Measurements from ENCODE around the gene NBR1.
A peak's percentile ranks its signal among the peaks of the same experiment; 100 is the strongest.

The NBR1 gene

GRCh38 chr17:43171586-43172487, 823 bp downstream of the NBR1 start:
- Histone ChIP-seq H3F3A (ENCODE audit: insufficient read depth) (peaks cover 15% of the 10 kb centered on the region; the same call in 1 of the 2 replicates), H3K79me2 (ENCODE audit: insufficient read depth, low read length) (peaks cover 16% of the 10 kb centered on the region), H3K27ac (ENCODE audit: low read depth, low read length) (peak overlapping the region; percentile 83)

DNA sequence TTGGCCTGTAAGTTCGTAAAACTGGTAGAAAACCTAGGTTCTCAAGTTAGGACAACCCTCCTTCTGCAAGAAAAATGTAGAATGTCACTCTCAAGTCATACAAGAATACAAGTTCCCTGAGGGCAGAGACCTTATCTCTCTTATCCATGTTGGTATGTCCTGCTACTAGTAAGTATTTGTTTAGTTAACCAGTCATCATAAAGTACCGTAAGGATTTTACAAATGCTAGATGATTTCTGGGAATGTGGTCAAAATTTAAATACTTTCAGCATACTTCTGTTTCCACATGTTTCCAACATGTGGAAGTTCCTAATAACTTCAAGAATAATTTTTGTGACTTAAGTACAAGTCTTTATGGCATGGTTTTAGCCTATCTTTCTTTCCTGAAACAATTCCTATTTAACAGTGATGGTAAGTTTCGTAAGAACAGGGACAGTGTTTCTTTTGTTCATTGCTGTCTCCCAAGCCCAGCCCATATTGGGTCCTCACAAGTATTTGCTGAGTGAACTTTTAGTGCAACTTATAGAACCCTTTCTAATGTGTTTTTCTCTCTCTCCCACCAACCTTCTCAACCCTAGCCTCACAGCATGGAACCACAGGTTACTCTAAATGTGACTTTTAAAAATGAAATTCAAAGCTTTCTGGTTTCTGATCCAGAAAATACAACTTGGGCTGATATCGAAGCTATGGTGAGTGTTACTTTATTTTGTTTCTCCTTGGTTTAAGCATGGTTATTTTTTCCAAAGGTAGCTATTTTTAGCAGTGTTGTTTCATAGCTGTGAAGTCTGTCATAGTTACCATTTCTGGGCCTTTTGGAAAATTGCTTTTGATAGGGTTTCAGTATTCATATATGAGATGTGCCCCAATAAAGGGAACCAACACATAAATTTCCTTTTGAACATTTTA, 4.5 kb downstream of the NBR1 start:
- no peak overlapping the region for H3K4me3 ChIP-seq (ENCODE audit: insufficient read depth, low read length, poor library complexity, severe bottlenecking)
- peaks cover 3% of the 10 kb centered on the region; the same call in 1 of the 2 replicates for H3K36me3 ChIP-seq (ENCODE audit: low read length)
- no peaks in the 10 kb centered on the region for H3K9me2 ChIP-seq (replicated peaks; ENCODE audit: insufficient read depth, low read length)
- H3K9me3 ChIP-seq (ENCODE audit: insufficient read depth, low read length) = no peaks in the 10 kb centered on the region
- no peaks in the 10 kb centered on the region for H4K20me1 ChIP-seq (ENCODE audit: low read depth, low read length)
- H3K27me3 ChIP-seq (ENCODE audit: low read length) = no peaks in the 10 kb centered on the region
- no peak overlapping the region for H3K27ac ChIP-seq (ENCODE audit: low read depth, low read length)
- H3F3A ChIP-seq (ENCODE audit: insufficient read depth) = peaks cover 13% of the 10 kb centered on the region; the same call in 1 of the 2 replicates
- 0 out of 2 replicates have a peak, but pooled peaks cover 4% of the 10 kb centered on the region for H3K79me2 ChIP-seq (ENCODE audit: insufficient read depth, low read length)
- H2AFZ ChIP-seq (ENCODE audit: low read depth, low read length, severe bottlenecking) = no peak overlapping the region
- H3K4me2 ChIP-seq (ENCODE audit: low read depth, low read length, poor library complexity, severe bottlenecking) = no peak overlapping the region
- no peak overlapping the region for H3K9ac ChIP-seq (ENCODE audit: low read length)
- no peak for TF ChIP-seq EZH2phosphoT487 (conservative IDR thresholded peaks at IDR 0.05; ENCODE audit: low read length)
- TF ChIP-seq, protein P1, sequence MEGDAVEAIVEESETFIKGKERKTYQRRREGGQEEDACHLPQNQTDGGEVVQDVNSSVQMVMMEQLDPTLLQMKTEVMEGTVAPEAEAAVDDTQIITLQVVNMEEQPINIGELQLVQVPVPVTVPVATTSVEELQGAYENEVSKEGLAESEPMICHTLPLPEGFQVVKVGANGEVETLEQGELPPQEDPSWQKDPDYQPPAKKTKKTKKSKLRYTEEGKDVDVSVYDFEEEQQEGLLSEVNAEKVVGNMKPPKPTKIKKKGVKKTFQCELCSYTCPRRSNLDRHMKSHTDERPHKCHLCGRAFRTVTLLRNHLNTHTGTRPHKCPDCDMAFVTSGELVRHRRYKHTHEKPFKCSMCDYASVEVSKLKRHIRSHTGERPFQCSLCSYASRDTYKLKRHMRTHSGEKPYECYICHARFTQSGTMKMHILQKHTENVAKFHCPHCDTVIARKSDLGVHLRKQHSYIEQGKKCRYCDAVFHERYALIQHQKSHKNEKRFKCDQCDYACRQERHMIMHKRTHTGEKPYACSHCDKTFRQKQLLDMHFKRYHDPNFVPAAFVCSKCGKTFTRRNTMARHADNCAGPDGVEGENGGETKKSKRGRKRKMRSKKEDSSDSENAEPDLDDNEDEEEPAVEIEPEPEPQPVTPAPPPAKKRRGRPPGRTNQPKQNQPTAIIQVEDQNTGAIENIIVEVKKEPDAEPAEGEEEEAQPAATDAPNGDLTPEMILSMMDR (IDR thresholded peaks at IDR 0.05; ENCODE audit: insufficient read depth, low read length, poor library complexity, severe bottlenecking) = no peak

More at GRCh38 chr17:43171586-43172487, 823 bp downstream of the NBR1 start:
- H3K4me3 ChIP-seq (ENCODE audit: insufficient read depth, low read length, poor library complexity, severe bottlenecking) = peak overlapping the region; percentile 87
- TF ChIP-seq, protein P1 (IDR thresholded peaks at IDR 0.05; ENCODE audit: insufficient read depth, low read length, poor library complexity, severe bottlenecking) = no peak
- TF ChIP-seq EZH2phosphoT487 (conservative IDR thresholded peaks at IDR 0.05; ENCODE audit: low read length) = no peak
- no peaks in the 10 kb centered on the region for H4K20me1 ChIP-seq (ENCODE audit: low read depth, low read length)
- H3K4me2 ChIP-seq (ENCODE audit: low read depth, low read length, poor library complexity, severe bottlenecking) = peak overlapping the region; percentile 71
- H3K9me2 ChIP-seq (replicated peaks; ENCODE audit: insufficient read depth, low read length) = no peaks in the 10 kb centered on the region
- H3K36me3 ChIP-seq (ENCODE audit: low read length) = no peaks in the 10 kb centered on the region
- H3K9ac ChIP-seq (ENCODE audit: low read length) = peak overlapping the region; percentile 72
- peak overlapping the region; percentile 7 for H2AFZ ChIP-seq (ENCODE audit: low read depth, low read length, severe bottlenecking)
- H3K27me3 ChIP-seq (ENCODE audit: low read length) = no peaks in the 10 kb centered on the region
- no peaks in the 10 kb centered on the region for H3K9me3 ChIP-seq (ENCODE audit: insufficient read depth, low read length)

DNA sequence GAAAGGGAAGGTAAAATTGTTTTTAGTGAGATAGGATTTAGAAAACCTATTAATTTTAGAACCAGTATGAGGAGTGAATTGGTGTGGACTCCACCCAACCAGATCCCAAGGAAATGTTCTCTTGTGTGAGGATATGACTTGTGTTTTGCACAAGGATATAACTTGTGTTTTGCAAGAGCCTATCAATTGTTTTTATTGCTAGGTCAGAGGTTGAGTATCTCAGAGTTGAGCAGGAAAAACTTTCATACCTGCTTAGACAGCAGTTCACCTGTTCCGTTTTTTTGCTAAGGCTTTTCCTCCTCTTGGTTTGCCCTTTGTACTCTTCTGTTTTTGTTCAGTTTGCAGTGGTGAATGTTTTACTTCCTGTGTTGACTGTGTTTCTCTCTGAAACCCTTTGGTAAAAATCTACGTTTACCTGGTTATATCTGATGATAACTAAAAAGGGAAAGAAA, 5.1 kb downstream of the NBR1 start:
- Histone ChIP-seq H2AFZ (ENCODE audit: low read depth, low read length, severe bottlenecking) (no peak overlapping the region), H4K20me1 (ENCODE audit: low read depth, low read length) (no peaks in the 10 kb centered on the region), H3F3A (ENCODE audit: insufficient read depth) (peaks cover 10% of the 10 kb centered on the region; the same call in 1 of the 2 replicates), H3K9me2 (replicated peaks; ENCODE audit: insufficient read depth, low read length) (no peaks in the 10 kb centered on the region), H3K9ac (ENCODE audit: low read length) (no peak overlapping the region), H3K4me2 (ENCODE audit: low read depth, low read length, poor library complexity, severe bottlenecking) (no peak overlapping the region), H3K27ac (ENCODE audit: low read depth, low read length) (0 out of 2 replicates have a peak overlapping the region, but pooled peaks have one; percentile 3), H3K4me3 (ENCODE audit: insufficient read depth, low read length, poor library complexity, severe bottlenecking) (no peak overlapping the region), H3K9me3 (ENCODE audit: insufficient read depth, low read length) (no peaks in the 10 kb centered on the region), H3K36me3 (ENCODE audit: low read length) (peaks cover 3% of the 10 kb centered on the region; the same call in 1 of the 2 replicates), H3K79me2 (ENCODE audit: insufficient read depth, low read length) (0 out of 2 replicates have a peak, but pooled peaks cover 4% of the 10 kb centered on the region), H3K27me3 (ENCODE audit: low read length) (no peaks in the 10 kb centered on the region)
- TF ChIP-seq, protein P1 (IDR thresholded peaks at IDR 0.05; ENCODE audit: insufficient read depth, low read length, poor library complexity, severe bottlenecking) = no peak
- no peak for TF ChIP-seq EZH2phosphoT487 (conservative IDR thresholded peaks at IDR 0.05; ENCODE audit: low read length)

Measured in SU-DHL-6 (cell line).